ENCODE data around the gene HMGN3. TPM values are rescaled to one million over a fixed set of nuclear protein-coding genes. Genes with fewer than 3 reads are reported as not detected.

Gene HMGN3
- total RNA-seq, 1 donor from 2014 or later, result 86.2 TPM

DNA sequence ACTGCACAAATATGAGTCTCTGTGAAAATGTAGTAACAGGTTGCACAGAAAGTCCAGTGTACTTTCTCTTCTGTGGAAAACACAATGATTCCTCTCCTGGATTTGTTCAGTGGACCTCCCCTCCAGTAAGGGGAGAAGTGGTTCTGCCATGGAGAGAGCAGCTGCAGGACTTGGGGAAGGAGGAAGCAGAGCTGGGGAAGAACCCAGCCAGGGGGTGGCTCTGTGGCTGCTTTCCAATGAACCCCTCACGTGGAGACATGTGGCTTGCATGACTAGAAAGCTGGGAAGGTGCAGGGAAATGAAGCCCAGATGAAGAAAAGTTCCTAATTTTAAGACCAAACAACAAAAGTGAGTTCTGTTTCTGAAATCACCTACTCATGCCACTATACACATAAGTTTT, 31.9 kb downstream of the HMGN3 start:
- no peak overlapping the region for H3K4me3 ChIP-seq (ENCODE audit: low read depth, low read length)
- no peak for DNase-seq (ENCODE audit: low read depth)
- no peak for TF ChIP-seq CTCF (conservative IDR thresholded peaks at IDR 0.05; ENCODE audit: low read depth, low read length)

DNA sequence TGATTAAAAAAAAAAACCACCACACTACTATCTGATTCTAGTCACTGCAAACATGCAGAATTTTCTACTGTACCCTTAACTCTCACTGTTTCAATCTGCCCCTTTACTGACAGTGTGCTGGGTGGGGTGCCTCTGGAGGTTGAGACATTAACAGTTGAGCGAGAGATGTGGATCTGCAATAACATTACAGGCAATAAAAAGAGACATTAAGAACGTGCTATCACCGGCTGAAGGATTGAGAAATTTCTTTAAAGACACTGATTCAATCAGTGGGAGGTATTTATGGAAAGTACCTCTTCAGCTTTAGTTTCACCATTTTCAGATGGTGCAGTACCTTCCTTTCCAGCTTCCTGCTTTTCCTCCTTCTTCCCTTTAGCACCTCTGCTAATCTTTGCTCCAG, 32.5 kb downstream of the HMGN3 start:
- H3K4me3 ChIP-seq (ENCODE audit: low read depth, low read length), result no peak overlapping the region
- TF ChIP-seq CTCF (conservative IDR thresholded peaks at IDR 0.05; ENCODE audit: low read depth, low read length), result no peak
- DNase-seq (ENCODE audit: low read depth), result no peak

GRCh38 chr6:79201143-79201542, 33.3 kb downstream of the HMGN3 start:
- peak; percentile 16 for TF ChIP-seq CTCF (conservative IDR thresholded peaks at IDR 0.05; ENCODE audit: low read depth, low read length)
- H3K4me3 ChIP-seq (ENCODE audit: low read depth, low read length), result no peak overlapping the region
- DNase-seq (ENCODE audit: low read depth), result no peak

- TF ChIP-seq CTCF (conservative IDR thresholded peaks at IDR 0.05; ENCODE audit: low read depth, low read length), result no peak
- no peak for DNase-seq (ENCODE audit: low read depth)
These were observed 37.6 kb downstream of the HMGN3 start for GRCh38 chr6:79196912-79197311.

DNA sequence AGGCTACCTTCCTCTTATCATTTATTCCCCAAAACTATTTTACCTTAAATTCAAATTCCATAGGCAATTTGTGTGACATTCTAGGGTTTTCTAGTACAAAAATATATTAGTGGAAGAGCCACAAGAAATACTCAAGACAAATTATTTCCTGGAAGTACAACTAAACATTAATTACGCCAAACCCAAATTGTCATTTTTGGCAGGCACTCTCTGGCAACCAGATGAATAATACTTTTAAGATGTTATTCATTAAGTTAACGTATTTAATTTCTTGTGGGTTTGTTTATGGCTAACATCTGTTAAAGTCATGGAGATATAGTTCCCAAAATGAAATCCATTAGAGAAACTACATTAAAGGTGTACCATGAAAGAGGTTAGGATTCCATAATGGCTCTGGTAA, 40.5 kb downstream of the HMGN3 start:
- no peak for TF ChIP-seq CTCF (conservative IDR thresholded peaks at IDR 0.05; ENCODE audit: low read depth, low read length)
- no peak overlapping the region for H3K4me3 ChIP-seq (ENCODE audit: low read depth, low read length)
- no peak for DNase-seq (ENCODE audit: low read depth)

More at GRCh38 chr6:79196912-79197311, 37.6 kb downstream of the HMGN3 start:
- no peak overlapping the region for H3K4me3 ChIP-seq (ENCODE audit: low read depth, low read length)

DNA sequence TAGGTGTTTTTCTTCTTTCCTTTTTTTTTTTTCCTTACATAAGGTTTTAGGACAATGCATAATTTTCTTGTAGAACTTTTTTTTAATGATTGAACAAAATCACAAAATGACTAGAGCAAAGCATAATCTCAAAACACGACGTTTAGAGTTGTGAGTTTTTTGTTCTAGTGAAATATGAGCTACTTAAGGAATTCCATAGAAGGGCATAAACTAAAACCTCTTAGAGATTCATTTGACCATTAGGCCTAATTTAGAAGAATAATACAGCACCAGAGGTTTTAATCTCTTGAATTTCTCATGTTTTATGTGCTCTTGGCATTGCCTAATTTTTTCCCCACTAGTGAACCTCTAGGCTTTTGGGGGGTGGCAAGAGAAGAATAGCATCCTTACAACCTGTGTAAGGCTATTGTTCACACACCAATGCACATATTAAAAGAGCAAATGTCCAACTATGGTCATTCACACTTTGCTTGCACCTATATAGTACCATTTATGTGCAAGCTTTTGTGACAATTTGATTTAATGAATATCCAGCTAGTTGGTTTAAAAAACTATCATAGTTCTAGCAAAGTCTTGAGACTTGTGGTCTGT, 44.6 kb downstream of the HMGN3 start:
- H3K4me3 ChIP-seq (ENCODE audit: low read depth, low read length), result no peak overlapping the region
- TF ChIP-seq CTCF (conservative IDR thresholded peaks at IDR 0.05; ENCODE audit: low read depth, low read length), result no peak
- no peak for DNase-seq (ENCODE audit: low read depth)

- DNase-seq (ENCODE audit: low read depth), result no peak
- H3K4me3 ChIP-seq (ENCODE audit: low read depth, low read length), result no peak overlapping the region
- TF ChIP-seq CTCF (conservative IDR thresholded peaks at IDR 0.05; ENCODE audit: low read depth, low read length), result no peak
These were observed 45.5 kb downstream of the HMGN3 start for GRCh38 chr6:79188885-79189480.
